ENCODE measurements around the gene TOLLIP. TPM values are rescaled to one million over a fixed set of nuclear protein-coding genes. Genes with fewer than 3 reads are reported as not detected.
A peak's percentile ranks its signal among the peaks of the same experiment; 100 is the strongest.

Gene TOLLIP
- total RNA-seq, 2 donors from 2014 or later: 32.9 to 34.1 TPM

DNA sequence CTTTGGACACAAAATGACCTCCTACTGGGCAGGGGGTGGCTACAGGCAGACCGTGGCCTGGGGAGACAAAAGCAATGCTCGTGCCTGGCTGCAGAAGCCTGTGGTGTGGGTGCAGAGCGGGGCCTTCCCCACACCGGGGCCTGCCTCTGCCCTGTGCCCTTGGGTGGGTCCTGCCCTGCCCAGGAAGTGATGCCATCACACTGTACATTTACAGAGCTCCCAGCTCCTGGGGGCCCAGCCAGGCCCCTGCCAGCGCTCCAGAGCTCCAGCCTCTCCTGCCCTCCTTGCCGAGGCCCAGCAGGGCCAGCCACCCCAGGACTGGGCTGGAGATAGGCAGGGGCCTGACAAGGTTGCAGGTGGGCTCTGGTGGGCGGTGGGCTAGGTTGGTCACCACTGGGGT is 46.4 kb downstream of the TOLLIP start:
- ATAC-seq (replicated peaks in 1 of 2) (peak; percentile 52), DNase-seq (peak; percentile 17 to 32)
- H3K27ac Mint-ChIP-seq: peak overlapping the region; percentile 27
- no peaks in the 10 kb centered on the region for H3K27me3 Mint-ChIP-seq (ENCODE audit: low read depth)
- peaks cover 10 to 11% of the 10 kb centered on the region in 2 donors for H3K9me3 Mint-ChIP-seq
- H3K36me3 Mint-ChIP-seq (ENCODE audit: insufficient read depth in 2 of 2): peaks cover 11 to 18% of the 10 kb centered on the region in 2 donors
- peak overlapping the region; percentile 78 to 94 for H3K4me3 Mint-ChIP-seq
- H3K4me1 Mint-ChIP-seq (ENCODE audit: low read depth): peaks cover 7% of the 10 kb centered on the region

DNA sequence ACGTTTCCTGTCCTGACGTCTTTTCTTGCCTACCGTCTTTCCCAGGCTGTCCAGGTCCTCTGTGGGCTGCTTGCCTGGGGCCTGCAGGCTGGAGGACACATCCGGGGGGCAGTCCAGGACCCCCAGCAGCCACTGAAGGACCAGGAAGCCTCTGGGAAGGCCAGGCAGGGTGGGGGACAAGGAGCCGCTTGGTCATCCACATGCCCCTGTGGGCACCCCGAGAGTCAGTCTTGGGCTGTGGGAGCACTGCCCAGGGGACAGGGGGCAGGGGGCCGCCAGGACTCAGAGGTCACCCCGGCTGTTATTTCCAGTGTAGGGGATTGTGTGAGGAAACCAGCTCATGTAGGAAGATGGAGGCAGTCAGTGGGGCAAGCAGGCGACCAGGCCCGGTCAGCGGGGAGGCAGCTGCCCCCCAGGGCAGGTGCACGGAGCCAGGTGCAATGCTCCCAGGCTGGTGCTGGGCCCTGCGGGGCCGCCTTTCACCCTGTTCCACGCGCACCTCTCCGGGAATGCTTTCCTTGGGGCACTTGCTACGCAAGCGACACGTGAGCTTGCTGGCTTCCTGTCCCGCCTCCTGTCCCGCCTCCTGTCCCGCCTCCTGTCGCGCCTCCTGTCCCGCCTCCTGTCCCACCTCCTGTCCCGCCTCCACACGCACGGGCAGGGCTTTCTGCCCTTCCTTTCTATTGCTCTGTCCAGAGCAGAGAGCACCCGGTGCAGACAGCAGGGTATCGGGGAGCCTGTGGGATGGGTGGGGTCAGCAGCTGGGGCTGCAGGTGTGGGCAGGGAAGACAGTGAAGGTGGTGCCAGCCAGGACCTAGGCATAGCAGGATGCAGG is 47.0 kb downstream of the TOLLIP start:
- H3K36me3 Mint-ChIP-seq (ENCODE audit: insufficient read depth in 2 of 2): peaks cover 11 to 18% of the 10 kb centered on the region in 2 donors

DNA sequence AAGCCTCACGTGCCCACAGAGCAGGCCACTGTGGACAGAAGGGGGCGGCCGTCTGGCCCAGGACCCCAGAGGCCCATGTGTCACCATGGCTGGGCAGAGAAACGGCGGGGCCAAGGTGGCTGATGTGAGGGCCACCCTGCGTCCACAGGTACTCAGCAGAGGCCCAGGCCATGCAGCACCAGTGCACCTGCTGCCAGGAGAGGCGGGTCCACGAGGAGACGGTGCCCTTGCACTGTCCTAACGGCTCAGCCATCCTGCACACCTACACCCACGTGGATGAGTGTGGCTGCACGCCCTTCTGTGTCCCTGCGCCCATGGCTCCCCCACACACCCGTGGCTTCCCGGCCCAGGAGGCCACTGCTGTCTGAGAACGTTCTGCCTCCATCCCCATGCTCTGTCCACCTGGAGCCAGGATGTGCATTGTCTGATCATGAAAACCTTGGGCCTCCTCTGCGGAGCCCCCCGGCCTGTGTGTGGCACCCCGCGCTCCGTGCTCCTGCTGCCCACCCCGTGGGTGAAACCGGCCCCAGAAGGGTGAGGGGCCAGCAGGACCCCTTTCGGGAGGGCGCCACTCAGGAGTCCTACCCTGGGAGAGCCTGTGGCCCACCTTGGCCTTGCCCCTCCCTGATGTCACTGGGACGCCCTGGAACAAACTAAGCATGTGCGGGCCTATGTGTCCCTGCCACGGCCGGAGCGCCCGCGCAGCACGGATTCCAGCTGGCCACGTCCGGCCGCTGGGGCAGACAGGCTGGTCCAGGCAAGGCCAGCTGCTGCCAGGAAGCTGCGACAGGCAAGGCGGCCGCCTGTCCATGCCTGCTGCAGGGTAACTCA is 48.0 kb downstream of the TOLLIP start:
- Mint-ChIP-seq H3K4me3 (peak overlapping the region; percentile 78 to 94), H3K4me1 (ENCODE audit: low read depth) (peaks cover 7% of the 10 kb centered on the region), H3K27me3 (ENCODE audit: low read depth) (no peaks in the 10 kb centered on the region), H3K9me3 (peaks cover 7% of the 10 kb centered on the region in 2 donors), H3K27ac (no peak overlapping the region), H3K36me3 (ENCODE audit: insufficient read depth in 2 of 2) (peaks cover 8 to 13% of the 10 kb centered on the region in 2 donors)
- no peak for ATAC-seq (replicated peaks in 1 of 2)
- no peak for DNase-seq

More for the DNA sequence above, 47.0 kb downstream of the TOLLIP start:
- DNase-seq: peak; percentile 89 to 90
- peak overlapping the region; percentile 78 to 94 for H3K4me3 Mint-ChIP-seq
- ATAC-seq (replicated peaks in 1 of 2): peak; percentile 91 to 92
- H3K27ac Mint-ChIP-seq: peak overlapping the region; percentile 27
- H3K27me3 Mint-ChIP-seq (ENCODE audit: low read depth): no peaks in the 10 kb centered on the region
- peaks cover 7% of the 10 kb centered on the region for H3K4me1 Mint-ChIP-seq (ENCODE audit: low read depth)
- peaks cover 10 to 11% of the 10 kb centered on the region in 2 donors for H3K9me3 Mint-ChIP-seq

DNA sequence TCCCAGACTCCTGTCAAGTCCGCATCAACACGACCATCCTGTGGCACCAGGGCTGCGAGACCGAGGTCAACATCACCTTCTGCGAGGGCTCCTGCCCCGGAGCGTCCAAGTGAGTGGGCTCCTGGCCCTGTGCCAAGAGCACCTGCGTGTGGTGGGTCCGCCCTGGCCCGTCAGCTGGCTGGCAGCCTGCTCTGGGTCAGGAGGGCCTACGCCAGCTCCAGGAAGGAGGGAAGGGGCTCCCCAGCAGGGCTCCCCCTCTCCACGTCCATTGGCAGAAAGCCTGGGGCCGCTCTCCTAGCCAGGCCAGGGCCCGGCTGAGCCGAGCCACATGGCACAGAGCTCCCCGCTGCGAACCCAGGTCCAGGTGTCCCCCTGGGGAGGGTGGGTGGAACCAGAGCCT is 48.8 kb downstream of the TOLLIP start:
- Mint-ChIP-seq H3K9me3 (peaks cover 6 to 7% of the 10 kb centered on the region in 2 donors), H3K4me3 (peak overlapping the region in 1 of 2 donors; percentile 50), H3K27ac (no peak overlapping the region), H3K36me3 (ENCODE audit: insufficient read depth in 2 of 2) (peaks cover 8 to 12% of the 10 kb centered on the region in 2 donors), H3K27me3 (ENCODE audit: low read depth) (no peaks in the 10 kb centered on the region), H3K4me1 (ENCODE audit: low read depth) (peaks cover 7% of the 10 kb centered on the region)
- no peak for DNase-seq
- no peak for ATAC-seq (replicated peaks in 1 of 2)

DNA sequence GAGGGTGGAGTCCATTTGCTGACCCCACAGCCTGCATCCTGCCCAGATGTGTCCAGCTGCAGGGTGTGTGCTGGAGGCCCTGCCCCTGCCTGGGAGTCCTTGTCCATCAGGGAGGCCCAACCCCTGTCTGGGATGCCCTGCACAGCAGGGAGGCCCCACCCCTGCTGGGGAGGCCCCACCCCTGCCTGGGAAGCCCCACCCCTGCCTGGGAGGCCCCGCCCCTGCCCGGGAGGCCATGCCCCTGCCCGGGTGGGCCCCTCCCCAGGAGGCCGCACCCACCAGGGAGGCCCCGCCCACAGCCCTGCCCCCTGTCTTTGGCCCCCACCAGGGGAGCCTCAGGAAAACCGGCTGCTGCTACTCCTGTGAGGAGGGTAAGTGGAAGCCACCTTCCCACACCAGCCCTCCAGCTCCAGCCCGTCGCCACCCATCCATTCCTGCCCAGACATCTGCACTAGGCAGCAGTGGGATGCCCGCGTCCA is 49.4 kb downstream of the TOLLIP start:
- ATAC-seq (replicated peaks in 1 of 2) (peak; percentile 32 to 40), DNase-seq (peak; percentile 41 to 62)
- Mint-ChIP-seq H3K4me1 (ENCODE audit: low read depth) (peaks cover 7% of the 10 kb centered on the region), H3K9me3 (peaks cover 6 to 7% of the 10 kb centered on the region in 2 donors), H3K27ac (no peak overlapping the region), H3K36me3 (ENCODE audit: insufficient read depth in 2 of 2) (peaks cover 8% of the 10 kb centered on the region in 2 donors), H3K4me3 (no peak overlapping the region), H3K27me3 (ENCODE audit: low read depth) (no peaks in the 10 kb centered on the region)

DNA sequence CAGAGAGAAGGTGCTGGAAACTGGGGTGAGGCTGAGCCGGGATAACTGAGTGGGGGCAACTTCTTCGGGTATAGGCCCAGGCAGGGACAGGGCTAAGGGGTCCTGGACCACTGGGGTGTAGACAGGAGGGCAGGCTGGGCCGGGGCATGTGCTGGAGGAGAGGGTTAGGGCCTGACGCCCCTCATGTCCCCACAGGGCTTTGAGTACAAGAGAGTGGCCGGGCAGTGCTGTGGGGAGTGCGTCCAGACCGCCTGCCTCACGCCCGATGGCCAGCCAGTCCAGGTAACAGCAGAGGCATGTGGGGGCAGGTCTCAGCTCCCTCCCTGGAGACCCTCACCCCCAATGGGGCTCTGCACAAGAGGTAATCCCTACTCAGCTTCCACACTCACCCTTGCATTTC is 49.9 kb downstream of the TOLLIP start:
- no peaks in the 10 kb centered on the region for H3K27me3 Mint-ChIP-seq (ENCODE audit: low read depth)
- ATAC-seq (replicated peaks in 1 of 2): no peak
- H3K36me3 Mint-ChIP-seq (ENCODE audit: insufficient read depth in 2 of 2): peaks cover 3% of the 10 kb centered on the region in 2 donors
- no peak overlapping the region for H3K4me3 Mint-ChIP-seq
- H3K9me3 Mint-ChIP-seq: peaks cover 3% of the 10 kb centered on the region in 2 donors
- no peak overlapping the region for H3K27ac Mint-ChIP-seq
- peaks cover 6% of the 10 kb centered on the region for H3K4me1 Mint-ChIP-seq (ENCODE audit: low read depth)
- DNase-seq: no peak

DNA sequence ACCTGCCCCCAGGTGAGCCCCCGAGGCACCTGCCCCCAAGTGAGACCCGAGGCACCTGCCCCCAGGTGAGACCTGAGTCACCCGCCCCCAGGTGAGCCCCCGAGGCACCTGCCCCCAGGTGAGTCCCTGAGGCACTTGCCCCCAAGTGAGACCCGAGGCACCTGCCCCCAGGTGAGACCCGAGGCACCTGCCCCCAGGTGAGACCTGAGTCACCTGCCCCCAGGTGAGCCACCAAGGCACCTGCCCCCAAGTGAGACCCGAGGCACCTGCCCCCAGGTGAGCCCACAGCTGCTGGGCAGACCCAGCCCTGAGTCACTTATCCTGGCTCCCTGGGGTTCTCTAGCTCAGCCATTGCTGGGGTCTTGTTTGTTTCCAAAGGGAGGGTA is 50.4 kb downstream of the TOLLIP start:
- H3K27me3 Mint-ChIP-seq (ENCODE audit: low read depth): no peaks in the 10 kb centered on the region
- H3K36me3 Mint-ChIP-seq (ENCODE audit: insufficient read depth in 2 of 2): no peaks in the 10 kb centered on the region
- H3K27ac Mint-ChIP-seq: no peak overlapping the region
- peaks cover under 1% of the 10 kb centered on the region for H3K4me1 Mint-ChIP-seq (ENCODE audit: low read depth)
- no peak overlapping the region for H3K4me3 Mint-ChIP-seq
- ATAC-seq (replicated peaks in 1 of 2) (no peak), DNase-seq (no peak)
- no peaks in the 10 kb centered on the region for H3K9me3 Mint-ChIP-seq

DNA sequence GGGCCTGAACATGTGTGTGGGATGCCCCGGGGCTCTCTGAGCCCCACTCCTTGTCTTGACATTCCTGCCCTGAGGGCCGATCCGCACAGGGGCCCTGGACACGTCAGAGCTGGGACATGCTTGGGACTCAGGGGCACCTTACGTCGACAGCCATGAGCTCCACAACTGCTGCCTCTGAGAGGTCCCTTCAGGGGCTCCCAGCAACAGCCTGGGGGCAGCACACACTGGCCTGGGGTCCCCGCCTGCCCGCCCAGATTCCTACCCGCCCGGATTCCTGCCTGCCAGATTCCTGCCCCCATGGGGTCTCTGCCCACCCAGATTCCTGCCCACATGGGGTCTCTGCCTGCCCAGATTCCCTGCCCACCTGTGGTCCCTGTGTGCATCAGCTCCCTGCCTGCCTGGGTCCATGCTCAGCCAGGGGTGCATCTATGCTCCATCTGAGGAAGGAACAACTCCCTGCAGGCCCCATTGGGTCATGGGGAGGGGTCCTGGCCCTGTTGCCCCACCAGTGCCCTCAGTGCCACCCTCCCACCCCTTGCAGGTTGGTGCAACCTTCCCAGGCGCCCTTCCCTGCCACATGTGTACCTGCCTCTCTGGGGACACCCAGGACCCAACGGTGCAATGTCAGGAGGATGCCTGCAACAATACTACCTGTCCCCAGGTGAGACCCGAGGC is 50.9 kb downstream of the TOLLIP start:
- Mint-ChIP-seq H3K4me1 (ENCODE audit: low read depth) (no peaks in the 10 kb centered on the region), H3K27me3 (ENCODE audit: low read depth) (no peaks in the 10 kb centered on the region), H3K9me3 (no peaks in the 10 kb centered on the region), H3K4me3 (no peak overlapping the region), H3K27ac (no peak overlapping the region), H3K36me3 (ENCODE audit: insufficient read depth in 2 of 2) (no peaks in the 10 kb centered on the region)
- DNase-seq: no peak
- ATAC-seq (replicated peaks in 1 of 2): no peak

DNA sequence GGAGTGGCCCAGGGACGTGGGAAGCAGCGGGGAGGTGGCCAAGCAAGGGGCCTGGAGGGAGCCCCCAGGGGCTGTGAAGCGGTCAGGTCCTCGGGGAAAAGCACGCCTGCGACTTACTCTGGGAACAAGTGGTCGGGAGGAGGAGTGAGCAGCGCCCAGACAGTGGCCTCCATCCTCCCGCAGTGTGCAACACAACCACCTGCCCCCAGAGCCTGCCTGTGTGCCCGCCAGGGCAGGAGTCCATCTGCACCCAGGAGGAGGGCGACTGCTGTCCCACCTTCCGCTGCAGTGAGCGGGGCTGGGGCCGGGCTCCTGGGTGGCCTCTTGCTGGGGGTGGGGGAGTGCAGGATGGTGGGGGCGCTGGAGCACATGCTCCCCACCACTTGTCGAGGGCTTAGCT is 51.5 kb downstream of the TOLLIP start:
- ATAC-seq (replicated peaks in 1 of 2): no peak
- Mint-ChIP-seq H3K27me3 (ENCODE audit: low read depth) (no peaks in the 10 kb centered on the region), H3K36me3 (ENCODE audit: insufficient read depth in 2 of 2) (no peaks in the 10 kb centered on the region), H3K27ac (no peak overlapping the region), H3K4me1 (ENCODE audit: low read depth) (no peaks in the 10 kb centered on the region), H3K9me3 (no peaks in the 10 kb centered on the region), H3K4me3 (no peak overlapping the region)
- DNase-seq: no peak

DNA sequence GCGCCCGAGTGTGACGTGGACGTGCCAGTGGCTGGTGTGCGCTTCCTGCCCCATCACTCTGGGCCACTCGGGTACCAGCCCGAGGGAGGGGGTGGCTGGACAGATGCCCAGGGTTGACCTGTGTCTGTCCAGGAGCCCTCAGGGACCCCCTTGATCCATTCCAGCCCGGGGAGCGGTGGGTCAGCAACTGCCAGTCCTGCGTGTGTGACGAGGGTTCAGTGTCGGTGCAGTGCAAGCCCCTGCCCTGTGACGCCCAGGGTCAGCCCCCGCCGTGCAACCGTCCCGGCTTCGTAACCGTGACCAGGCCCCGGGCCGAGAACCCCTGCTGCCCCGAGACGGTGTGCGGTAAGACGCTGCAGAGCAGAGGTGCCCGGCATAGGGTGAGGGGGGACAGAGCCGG is 52.1 kb downstream of the TOLLIP start:
- ATAC-seq (replicated peaks in 1 of 2) (no peak), DNase-seq (no peak)
- Mint-ChIP-seq H3K27me3 (ENCODE audit: low read depth) (no peaks in the 10 kb centered on the region), H3K36me3 (ENCODE audit: insufficient read depth in 2 of 2) (no peaks in the 10 kb centered on the region), H3K4me3 (no peak overlapping the region), H3K27ac (no peak overlapping the region), H3K4me1 (ENCODE audit: low read depth) (no peaks in the 10 kb centered on the region), H3K9me3 (no peaks in the 10 kb centered on the region)

DNA sequence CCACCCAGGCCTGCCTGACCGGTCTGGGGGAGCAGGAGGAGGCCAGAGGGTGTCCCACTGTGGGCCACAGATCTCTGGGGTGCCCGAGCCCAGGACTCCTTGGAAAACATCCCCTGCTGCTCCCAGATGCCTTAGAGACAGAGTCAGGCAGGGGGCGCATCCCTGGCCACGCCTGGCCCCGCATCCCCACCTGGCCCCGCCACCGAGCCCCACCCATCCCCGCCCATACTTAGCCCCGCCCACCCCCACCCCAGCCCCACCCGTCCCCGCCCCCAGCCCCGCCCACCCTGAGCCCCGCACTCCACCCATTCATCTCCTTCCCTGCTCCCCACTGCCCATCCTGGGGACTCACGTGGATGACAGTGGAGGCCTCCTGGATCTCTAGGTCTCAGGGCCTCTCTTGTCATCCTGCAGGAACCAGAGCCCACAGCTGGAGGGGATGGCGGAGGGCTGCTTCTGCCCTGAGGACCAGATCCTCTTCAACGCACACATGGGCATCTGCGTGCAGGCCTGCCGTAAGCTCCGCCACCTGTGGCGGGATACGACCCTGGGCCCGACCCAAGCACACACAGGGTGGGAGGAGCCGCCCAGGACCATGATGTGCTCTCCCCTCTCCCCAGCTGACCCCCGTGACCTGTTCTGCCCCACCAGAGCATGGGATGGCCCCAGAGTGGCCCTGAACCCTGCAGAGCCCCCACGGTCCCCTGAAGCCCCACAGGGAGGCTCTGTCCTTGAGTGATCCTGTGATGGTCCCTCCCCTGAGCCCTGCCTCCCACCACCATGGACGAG is 53.0 kb downstream of the TOLLIP start:
- Mint-ChIP-seq H3K4me3 (no peak overlapping the region), H3K4me1 (ENCODE audit: low read depth) (no peaks in the 10 kb centered on the region), H3K9me3 (no peaks in the 10 kb centered on the region), H3K36me3 (ENCODE audit: insufficient read depth in 2 of 2) (no peaks in the 10 kb centered on the region), H3K27ac (no peak overlapping the region), H3K27me3 (ENCODE audit: low read depth) (no peaks in the 10 kb centered on the region)
- ATAC-seq (replicated peaks in 1 of 2): no peak
- no peak for DNase-seq

DNA sequence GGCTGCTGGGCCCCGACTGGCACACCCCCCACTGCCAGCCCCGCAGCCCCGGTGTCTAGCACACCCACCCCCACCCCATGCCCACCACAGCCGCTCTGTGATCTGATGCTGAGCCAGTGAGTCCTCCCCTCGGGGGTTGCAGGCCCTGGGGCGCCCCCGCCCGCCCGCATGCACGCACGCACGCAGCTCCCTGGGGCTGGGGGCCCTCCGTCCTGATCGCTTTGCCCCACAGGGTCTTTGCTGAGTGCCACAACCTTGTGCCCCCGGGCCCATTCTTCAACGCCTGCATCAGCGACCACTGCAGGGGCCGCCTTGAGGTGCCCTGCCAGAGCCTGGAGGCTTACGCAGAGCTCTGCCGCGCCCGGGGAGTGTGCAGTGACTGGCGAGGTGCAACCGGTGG is 54.3 kb downstream of the TOLLIP start:
- Mint-ChIP-seq H3K4me1 (ENCODE audit: low read depth) (no peaks in the 10 kb centered on the region), H3K9me3 (peaks cover 3 to 4% of the 10 kb centered on the region in 2 donors), H3K36me3 (ENCODE audit: insufficient read depth in 2 of 2) (no peaks in the 10 kb centered on the region), H3K27ac (no peak overlapping the region), H3K4me3 (no peak overlapping the region), H3K27me3 (ENCODE audit: low read depth) (no peaks in the 10 kb centered on the region)
- DNase-seq: no peak
- ATAC-seq (replicated peaks in 1 of 2): no peak
